SU-DHL-6 (cell line): ENCODE measurements around the gene SERTAD4.

Experiments
- CTCF ChIP-seq: fragments of 200-600 bp; sonication (generic); IDR thresholded peaks from one replicate; pipeline ENCODE4 v1.5.1; 2017; ENCODE audit warnings: antibody characterized with exemption, mild to moderate bottlenecking, low read length, moderate library complexity; ENCODE audit not compliant: insufficient read depth, poor library complexity, severe bottlenecking
- EZH2phosphoT487 ChIP-seq: fragments of 200-600 bp; sonication (generic), shearing (Covaris generic); conservative IDR thresholded peaks from 2 replicates; pipeline ENCODE4 v1.6.1; 2018; ENCODE audit warnings: mild to moderate bottlenecking, antibody characterized with exemption, low read length, moderate library complexity, mixed read lengths

- no peak for TF ChIP-seq CTCF
- TF ChIP-seq EZH2phosphoT487 = no peak
Observed at GRCh38 chr1:210292231-210292871, 59.8 kb downstream of the SERTAD4 start.
